Measurements from ENCODE around the gene FAM114A2.

- no peak for TF ChIP-seq CTCF (IDR thresholded peaks at IDR 0.05)
- no peak for TF ChIP-seq NFIC (IDR thresholded peaks at IDR 0.05; ENCODE audit: borderline replicate concordance)
These were observed 66.5 kb downstream of the FAM114A2 start for GRCh38 chr5:153972240-153972639.

Data from SK-N-SH (cell line).